ENCODE data around the gene E2F8. TPM values are rescaled to one million over a fixed set of nuclear protein-coding genes. Genes with fewer than 3 reads are reported as not detected.

Gene E2F8
- polyA plus RNA-seq, 1 donor from 2014 or later = 0.07 TPM

- Histone ChIP-seq H3K9me3 (ENCODE audit: low read length) (no peaks in the 10 kb centered on the region), H3K27me3 (ENCODE audit: insufficient read depth, low read depth, low read length) (no peaks in the 10 kb centered on the region), H3K9ac (ENCODE audit: low read length) (no peak overlapping the region), H3K9me2 (ENCODE audit: insufficient read depth, low read length) (no peaks in the 10 kb centered on the region), H3K4me3 (ENCODE audit: low read length) (no peak overlapping the region), H3K4me2 (ENCODE audit: low read length) (no peak overlapping the region), H3K36me3 (ENCODE audit: insufficient read depth, low read length) (no peaks in the 10 kb centered on the region), H4K20me1 (ENCODE audit: insufficient read depth) (no peaks in the 10 kb centered on the region), H3F3A (ENCODE audit: insufficient read depth, low read length, poor library complexity, severe bottlenecking) (no peaks in the 10 kb centered on the region), H3K27ac (ENCODE audit: low read length) (no peak overlapping the region), H2AFZ (ENCODE audit: low read depth, low read length) (no peak overlapping the region), H3K79me2 (replicated peaks; ENCODE audit: insufficient read depth, low read length) (no peaks in the 10 kb centered on the region)
- TF ChIP-seq MXI1 (conservative IDR thresholded peaks at IDR 0.05; ENCODE audit: poor library complexity, severe bottlenecking) = no peak
- TF ChIP-seq SMC3 (conservative IDR thresholded peaks at IDR 0.05; ENCODE audit: poor library complexity) = no peak
- TF ChIP-seq POLR2AphosphoS5 (IDR thresholded peaks at IDR 0.05) = no peak
- TF ChIP-seq TAF1 (IDR thresholded peaks at IDR 0.05; ENCODE audit: low read depth) = no peak
- no peak for TF ChIP-seq EP300 (conservative IDR thresholded peaks at IDR 0.05; ENCODE audit: poor library complexity, severe bottlenecking)
- no peak for TF ChIP-seq CTCF (IDR thresholded peaks at IDR 0.05; ENCODE audit: poor library complexity, severe bottlenecking)
- TF ChIP-seq RAD21 (conservative IDR thresholded peaks at IDR 0.05) = no peak
- TF ChIP-seq, protein P1, sequence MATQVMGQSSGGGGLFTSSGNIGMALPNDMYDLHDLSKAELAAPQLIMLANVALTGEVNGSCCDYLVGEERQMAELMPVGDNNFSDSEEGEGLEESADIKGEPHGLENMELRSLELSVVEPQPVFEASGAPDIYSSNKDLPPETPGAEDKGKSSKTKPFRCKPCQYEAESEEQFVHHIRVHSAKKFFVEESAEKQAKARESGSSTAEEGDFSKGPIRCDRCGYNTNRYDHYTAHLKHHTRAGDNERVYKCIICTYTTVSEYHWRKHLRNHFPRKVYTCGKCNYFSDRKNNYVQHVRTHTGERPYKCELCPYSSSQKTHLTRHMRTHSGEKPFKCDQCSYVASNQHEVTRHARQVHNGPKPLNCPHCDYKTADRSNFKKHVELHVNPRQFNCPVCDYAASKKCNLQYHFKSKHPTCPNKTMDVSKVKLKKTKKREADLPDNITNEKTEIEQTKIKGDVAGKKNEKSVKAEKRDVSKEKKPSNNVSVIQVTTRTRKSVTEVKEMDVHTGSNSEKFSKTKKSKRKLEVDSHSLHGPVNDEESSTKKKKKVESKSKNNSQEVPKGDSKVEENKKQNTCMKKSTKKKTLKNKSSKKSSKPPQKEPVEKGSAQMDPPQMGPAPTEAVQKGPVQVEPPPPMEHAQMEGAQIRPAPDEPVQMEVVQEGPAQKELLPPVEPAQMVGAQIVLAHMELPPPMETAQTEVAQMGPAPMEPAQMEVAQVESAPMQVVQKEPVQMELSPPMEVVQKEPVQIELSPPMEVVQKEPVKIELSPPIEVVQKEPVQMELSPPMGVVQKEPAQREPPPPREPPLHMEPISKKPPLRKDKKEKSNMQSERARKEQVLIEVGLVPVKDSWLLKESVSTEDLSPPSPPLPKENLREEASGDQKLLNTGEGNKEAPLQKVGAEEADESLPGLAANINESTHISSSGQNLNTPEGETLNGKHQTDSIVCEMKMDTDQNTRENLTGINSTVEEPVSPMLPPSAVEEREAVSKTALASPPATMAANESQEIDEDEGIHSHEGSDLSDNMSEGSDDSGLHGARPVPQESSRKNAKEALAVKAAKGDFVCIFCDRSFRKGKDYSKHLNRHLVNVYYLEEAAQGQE (IDR thresholded peaks at IDR 0.05; ENCODE audit: borderline replicate concordance) = no peak
These were observed 35.9 kb downstream of the E2F8 start for GRCh38 chr11:19204836-19205235.

- H3K9me3 ChIP-seq (ENCODE audit: low read length) = no peaks in the 10 kb centered on the region
- H3K27ac ChIP-seq (ENCODE audit: low read length) = no peak within 1 kb of the TSS
- no peak within 1 kb of the TSS for H3K4me3 ChIP-seq (ENCODE audit: low read length)
- no peak within 1 kb of the TSS for H2AFZ ChIP-seq (ENCODE audit: low read depth, low read length)
- H3K79me2 ChIP-seq (replicated peaks; ENCODE audit: insufficient read depth, low read length) = no peaks in the 10 kb centered on the region
- no peaks in the 10 kb centered on the region for H3K36me3 ChIP-seq (ENCODE audit: insufficient read depth, low read length)
- TF ChIP-seq RAD21 (conservative IDR thresholded peaks at IDR 0.05) (no peak), MXI1 (conservative IDR thresholded peaks at IDR 0.05; ENCODE audit: poor library complexity, severe bottlenecking) (no peak), CTCF (IDR thresholded peaks at IDR 0.05; ENCODE audit: poor library complexity, severe bottlenecking) (no peak), EZH2 (IDR thresholded peaks at IDR 0.05; ENCODE audit: borderline replicate concordance, insufficient read depth, low read length, poor library complexity, severe bottlenecking) (no peak), SMC3 (conservative IDR thresholded peaks at IDR 0.05; ENCODE audit: poor library complexity) (no peak), POLR2AphosphoS5 (IDR thresholded peaks at IDR 0.05) (no peak), EP300 (conservative IDR thresholded peaks at IDR 0.05; ENCODE audit: poor library complexity, severe bottlenecking) (no peak), TAF1 (IDR thresholded peaks at IDR 0.05; ENCODE audit: low read depth) (no peak)
- TF ChIP-seq, protein P1 (IDR thresholded peaks at IDR 0.05; ENCODE audit: borderline replicate concordance) = no peak
- no peaks in the 10 kb centered on the region for H4K20me1 ChIP-seq (ENCODE audit: insufficient read depth)
- no peak within 1 kb of the TSS for H3K4me2 ChIP-seq (ENCODE audit: low read length)
- no peaks in the 10 kb centered on the region for H3K27me3 ChIP-seq (ENCODE audit: insufficient read depth, low read depth, low read length)
- no peak within 1 kb of the TSS for H3K9ac ChIP-seq (ENCODE audit: low read length)
- no peaks in the 10 kb centered on the region for H3K9me2 ChIP-seq (ENCODE audit: insufficient read depth, low read length)
- H3F3A ChIP-seq (ENCODE audit: insufficient read depth, low read length, poor library complexity, severe bottlenecking) = no peaks in the 10 kb centered on the region
These were observed 38.8 kb downstream of the E2F8 start, which contains the start of gene CSRP3 for GRCh38 chr11:19201737-19202605. Gene CSRP3 (minus strand): TSS chr11:19201983. CDS start chr11:19192448, 9,535 bp downstream.

Measured in neural cell (in vitro differentiated cells).